ENCODE measurements around the gene CUL1.
"Not testable (repeated sequence)": the region's sequence is repeated elsewhere in the genome, so short reads cannot be mapped to it uniquely, and the experiment has no call there.

DNA sequence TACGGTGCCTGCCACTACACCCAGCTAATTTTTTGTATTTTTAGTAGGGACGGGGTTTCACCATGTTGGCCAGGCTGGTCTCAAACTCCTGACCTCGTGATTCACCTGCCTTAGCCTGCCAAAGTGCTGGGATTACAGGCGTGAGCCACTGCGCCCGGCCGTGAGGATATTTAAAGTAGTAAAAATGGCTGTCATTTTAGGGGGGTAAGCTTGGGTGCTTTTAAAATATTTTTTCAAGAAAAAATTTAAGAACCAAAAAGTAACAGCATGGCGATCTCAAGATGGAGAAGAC, 4.9 kb downstream of the CUL1 start:
- TF ChIP-seq, protein P1, sequence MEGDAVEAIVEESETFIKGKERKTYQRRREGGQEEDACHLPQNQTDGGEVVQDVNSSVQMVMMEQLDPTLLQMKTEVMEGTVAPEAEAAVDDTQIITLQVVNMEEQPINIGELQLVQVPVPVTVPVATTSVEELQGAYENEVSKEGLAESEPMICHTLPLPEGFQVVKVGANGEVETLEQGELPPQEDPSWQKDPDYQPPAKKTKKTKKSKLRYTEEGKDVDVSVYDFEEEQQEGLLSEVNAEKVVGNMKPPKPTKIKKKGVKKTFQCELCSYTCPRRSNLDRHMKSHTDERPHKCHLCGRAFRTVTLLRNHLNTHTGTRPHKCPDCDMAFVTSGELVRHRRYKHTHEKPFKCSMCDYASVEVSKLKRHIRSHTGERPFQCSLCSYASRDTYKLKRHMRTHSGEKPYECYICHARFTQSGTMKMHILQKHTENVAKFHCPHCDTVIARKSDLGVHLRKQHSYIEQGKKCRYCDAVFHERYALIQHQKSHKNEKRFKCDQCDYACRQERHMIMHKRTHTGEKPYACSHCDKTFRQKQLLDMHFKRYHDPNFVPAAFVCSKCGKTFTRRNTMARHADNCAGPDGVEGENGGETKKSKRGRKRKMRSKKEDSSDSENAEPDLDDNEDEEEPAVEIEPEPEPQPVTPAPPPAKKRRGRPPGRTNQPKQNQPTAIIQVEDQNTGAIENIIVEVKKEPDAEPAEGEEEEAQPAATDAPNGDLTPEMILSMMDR (conservative IDR thresholded peaks at IDR 0.05 in 1 of 2, IDR thresholded peaks at IDR 0.05 in 1 of 2; ENCODE audit: extremely low read depth in 1 of 2, insufficient read depth in 1 of 2, low read depth in 1 of 2, low read length in 2 of 2), result not testable (repeated sequence)
- TF ChIP-seq EZH2 (IDR thresholded peaks at IDR 0.05; ENCODE audit: borderline replicate concordance, low read length), result not testable (repeated sequence)
